ENCODE data around the gene TRIM24.

DNA sequence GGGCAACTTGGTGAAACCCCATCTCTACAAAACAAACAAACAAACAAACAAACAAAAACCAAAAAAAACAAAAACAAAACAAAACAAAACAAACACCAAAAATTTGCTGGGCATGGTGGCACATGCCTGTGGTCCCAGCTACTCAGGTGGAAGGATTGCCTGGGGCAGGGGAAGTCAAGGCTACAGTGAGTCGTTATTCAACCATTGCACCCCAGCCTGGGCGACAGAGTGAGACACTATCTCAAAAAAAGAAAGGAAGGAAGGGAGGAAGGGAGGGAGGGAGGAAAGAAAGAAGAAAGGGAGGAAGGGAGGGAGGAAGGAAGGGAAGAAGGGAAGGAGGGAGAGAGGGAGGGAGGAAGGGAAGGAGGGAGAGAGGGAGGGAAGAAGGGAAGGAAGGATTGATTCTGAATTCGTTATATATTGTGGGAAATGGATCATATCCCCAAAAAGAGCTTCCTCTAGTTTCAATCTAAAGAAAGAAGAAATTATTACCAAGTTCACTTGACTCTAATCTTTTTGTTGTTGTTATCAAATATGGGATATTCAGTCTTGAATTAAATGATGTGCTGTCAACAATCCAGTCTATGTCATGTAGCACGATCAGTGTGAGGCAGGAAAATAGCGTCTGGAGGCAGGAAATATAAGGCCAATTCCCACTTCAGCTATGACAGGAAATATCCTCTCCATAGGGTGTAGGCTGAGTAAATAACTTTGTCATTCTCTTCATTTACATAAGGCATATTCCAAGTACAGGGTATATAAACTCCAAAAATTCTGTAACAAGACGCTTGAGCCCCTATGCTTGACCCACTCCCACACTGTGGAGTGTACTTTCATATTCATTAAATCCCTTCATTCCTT, 26.2 kb upstream of the TRIM24 start:
- TF ChIP-seq POLR2AphosphoS5 (IDR thresholded peaks at IDR 0.05; ENCODE audit: low read depth, low read length) (no peak), TAF1 (IDR thresholded peaks at IDR 0.05; ENCODE audit: borderline replicate concordance, insufficient read depth, low read length) (no peak), SIN3A (IDR thresholded peaks at IDR 0.05; ENCODE audit: borderline replicate concordance, insufficient read depth, low read length) (no peak), REST (IDR thresholded peaks at IDR 0.05; ENCODE audit: insufficient read depth in 1 of 2, low read depth in 2 of 2, low read length in 2 of 2) (no peak), FOXP2 (optimal IDR thresholded peaks at IDR 0.05; ENCODE audit: borderline replicate concordance, extremely low read depth, extremely low read length, insufficient read depth) (no peak)
